Bone marrow (tissue), 2 donors: Measurements from ENCODE around the gene KLF17.
"Not testable (repeated sequence)": the region's sequence is repeated elsewhere in the genome, so short reads cannot be mapped to it uniquely, and the experiment has no call there.

Experiments used
- DNase-seq, 2 donors: peaks; one replicate each; lab custom pipeline; 2025; lab: John Stamatoyannopoulos, UW

KLF17 gene

DNA sequence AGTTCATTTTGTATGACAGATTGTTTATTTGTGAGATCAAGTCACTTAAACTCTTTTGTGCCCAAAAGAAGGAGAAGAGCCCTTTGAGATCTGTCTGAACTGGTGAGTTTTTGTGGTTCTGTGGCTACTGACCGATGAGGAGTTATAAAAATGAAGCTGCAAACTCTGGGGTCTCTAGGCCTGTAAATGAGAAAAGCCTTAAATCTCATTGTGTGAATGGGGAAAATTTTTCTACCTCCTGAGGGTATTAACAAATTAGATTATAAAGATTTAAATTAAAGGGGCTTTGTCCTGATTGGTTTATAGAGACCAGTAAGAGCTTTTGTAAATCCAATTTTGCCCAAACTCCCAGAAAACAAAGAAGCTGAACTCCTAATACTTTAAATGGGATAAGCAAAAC lies 9.7 kb upstream of the KLF17 start:
- no peak for DNase-seq

DNA sequence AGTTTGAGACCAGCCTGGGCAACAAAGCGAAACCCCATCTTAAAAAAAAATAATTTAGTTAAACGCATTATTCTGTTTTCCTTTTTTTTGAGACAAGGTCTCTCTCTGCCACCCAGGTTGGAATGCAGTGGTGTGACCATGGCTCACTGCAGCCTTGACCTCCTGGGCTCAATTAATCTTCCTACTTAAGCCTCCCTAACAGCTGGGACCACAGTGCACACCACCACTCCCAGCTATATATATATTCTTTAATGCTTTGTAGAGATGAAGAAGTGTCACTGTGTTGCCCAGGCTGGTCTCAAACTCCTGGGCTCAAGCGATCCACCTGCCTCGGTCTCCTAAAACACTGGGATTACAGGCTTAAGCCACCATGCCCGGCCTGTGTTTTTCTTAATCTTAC lies 7.7 kb upstream of the KLF17 start:
- no peak for DNase-seq

DNA sequence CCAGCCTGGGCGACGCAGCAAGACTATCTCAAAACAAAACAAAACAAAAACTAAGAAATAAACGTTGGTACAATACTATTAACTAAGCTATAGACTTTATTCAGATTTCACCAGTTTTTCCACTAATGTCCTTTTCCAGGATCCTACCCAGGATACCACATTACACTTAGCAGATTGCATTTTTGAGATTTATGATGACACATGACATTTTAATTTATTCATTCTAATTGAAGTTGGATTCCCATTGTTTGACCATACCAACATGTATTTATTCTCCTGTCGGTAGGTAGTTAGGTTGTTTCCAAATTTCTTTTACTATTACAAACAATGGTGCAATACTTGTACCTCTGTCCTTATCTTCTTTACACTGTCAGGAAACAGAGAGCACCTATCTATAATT lies 6.8 kb upstream of the KLF17 start:
- DNase-seq, result no peak

DNA sequence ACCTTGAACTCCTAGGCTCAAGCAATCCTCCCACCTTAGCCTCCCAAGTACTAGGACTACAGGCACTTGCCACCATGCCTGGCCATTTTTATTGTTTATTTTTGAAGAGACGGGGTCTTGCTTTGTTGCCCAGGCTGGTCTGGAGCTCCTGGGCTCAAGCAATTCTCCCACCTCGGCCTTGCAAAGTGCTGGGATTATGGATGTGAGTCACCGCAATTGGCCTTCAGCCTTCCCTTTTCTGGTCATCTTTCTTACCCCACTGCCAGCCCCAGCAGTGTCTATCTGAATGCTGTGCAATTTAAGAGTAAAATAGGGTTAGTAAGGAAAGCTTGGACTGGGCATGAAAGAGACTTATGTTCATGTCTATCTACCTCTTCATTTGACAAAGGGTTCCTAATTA lies 6.1 kb upstream of the KLF17 start:
- DNase-seq, result no peak

DNA sequence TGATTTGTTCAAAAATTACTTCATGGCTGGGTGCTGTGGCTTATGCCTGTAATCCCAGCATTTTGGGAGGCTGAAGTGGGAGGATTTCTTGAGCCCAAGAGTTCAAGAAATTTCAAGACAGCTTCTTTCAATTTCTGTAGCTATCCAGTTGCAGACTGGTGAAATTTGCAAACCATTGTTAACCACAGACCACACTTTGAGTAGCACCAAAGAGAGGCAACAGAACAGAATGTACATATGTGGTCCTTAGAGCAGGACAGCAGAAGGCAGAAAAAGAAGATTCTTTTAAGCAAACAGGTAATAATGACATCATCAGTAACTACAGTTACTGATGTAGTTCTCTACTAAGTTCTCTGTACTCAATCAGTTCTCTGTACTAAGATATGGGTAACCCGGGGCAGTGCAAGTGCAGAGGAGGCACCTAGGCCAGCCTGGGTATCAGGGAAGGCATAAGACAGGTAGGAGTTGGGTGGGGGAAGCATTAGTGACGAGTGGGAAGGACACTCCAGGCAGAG lies 5.5 kb upstream of the KLF17 start:
- no peak for DNase-seq

DNA sequence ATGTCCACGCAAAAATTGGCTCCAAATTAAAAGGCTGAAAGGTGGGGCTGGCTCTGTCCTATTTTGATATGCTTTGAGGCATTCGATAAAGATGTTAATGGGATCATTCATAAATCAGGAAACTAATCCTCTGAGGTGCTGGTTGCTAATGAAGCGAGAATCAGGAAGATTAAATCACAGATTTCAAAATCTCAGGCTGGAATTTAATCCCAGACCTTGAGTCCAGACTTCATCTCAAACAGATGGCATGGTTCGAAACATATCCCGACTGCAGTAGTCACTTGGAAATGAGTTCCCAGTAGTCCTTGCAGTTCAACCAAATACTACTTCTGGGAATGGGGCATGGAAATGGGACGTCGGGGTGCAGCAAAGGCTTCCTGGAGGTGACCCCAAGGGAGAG lies 4.5 kb upstream of the KLF17 start:
- DNase-seq, result no peak

DNA sequence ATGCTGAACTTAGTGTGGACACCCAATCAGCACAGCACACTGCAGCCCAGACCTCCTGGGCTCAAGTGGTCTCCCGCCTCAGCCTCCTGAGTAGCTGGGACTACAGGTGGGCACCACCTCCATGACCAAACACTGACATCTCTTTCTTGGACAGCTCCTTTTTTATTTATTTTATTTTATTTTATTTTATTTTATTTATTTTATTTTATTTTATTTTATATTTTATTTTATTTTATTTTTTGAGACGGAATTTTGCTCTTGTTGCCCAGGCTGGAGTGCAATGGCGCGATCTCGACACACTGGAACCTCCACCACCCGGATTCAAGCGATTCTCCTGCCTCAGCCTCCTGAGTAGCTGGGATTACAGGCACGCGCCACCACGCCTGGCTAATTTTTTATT lies 1.3 kb upstream of the KLF17 start:
- not testable (repeated sequence) for DNase-seq

DNA sequence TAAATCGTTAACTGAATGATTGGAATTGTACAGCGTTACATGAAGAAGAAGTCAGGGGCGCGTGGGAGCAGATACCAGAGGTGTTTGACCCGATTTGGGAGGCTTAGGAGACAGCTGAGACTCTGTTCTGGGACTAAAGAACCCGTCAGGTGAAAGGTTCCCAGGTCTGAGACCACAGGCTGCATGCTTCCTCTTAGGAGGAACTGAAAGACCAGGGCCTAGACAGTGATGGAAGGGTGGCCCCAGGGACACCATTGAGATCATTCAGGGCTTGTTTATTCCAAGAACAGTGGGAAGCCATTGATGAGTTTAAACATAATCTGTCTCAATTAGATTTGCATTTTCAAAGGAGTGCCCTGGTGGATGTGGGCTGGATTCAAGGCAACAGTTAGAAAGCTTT lies 904 bp downstream of the KLF17 start:
- no peak for DNase-seq

DNA sequence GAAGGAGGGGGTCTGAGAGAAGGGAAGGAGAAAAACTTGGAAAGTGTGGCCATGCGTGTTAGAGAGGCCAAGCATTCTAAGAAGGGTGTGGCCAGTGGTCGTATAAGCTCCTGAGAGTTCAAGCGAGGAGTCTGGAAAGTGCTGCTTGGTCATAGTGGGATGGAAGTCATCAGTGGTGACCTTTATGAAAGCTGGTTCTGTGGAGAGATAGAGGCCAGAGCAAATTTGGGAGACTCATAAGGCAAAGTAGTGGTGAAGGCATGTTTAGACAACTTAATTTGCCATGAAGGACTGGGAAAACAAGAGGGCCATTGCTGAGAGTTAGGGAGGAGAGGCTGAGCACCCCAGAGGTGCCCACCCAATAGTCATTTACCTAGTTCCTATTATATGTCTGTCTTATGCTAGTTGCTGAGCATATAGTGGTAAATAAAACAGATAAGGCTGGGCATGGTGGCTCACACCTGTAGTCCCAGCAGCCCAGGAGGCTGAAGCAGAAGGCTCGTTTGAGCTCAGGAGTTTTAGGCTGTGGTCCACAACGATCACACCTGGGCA lies 1.9 kb downstream of the KLF17 start:
- DNase-seq, result no peak

DNA sequence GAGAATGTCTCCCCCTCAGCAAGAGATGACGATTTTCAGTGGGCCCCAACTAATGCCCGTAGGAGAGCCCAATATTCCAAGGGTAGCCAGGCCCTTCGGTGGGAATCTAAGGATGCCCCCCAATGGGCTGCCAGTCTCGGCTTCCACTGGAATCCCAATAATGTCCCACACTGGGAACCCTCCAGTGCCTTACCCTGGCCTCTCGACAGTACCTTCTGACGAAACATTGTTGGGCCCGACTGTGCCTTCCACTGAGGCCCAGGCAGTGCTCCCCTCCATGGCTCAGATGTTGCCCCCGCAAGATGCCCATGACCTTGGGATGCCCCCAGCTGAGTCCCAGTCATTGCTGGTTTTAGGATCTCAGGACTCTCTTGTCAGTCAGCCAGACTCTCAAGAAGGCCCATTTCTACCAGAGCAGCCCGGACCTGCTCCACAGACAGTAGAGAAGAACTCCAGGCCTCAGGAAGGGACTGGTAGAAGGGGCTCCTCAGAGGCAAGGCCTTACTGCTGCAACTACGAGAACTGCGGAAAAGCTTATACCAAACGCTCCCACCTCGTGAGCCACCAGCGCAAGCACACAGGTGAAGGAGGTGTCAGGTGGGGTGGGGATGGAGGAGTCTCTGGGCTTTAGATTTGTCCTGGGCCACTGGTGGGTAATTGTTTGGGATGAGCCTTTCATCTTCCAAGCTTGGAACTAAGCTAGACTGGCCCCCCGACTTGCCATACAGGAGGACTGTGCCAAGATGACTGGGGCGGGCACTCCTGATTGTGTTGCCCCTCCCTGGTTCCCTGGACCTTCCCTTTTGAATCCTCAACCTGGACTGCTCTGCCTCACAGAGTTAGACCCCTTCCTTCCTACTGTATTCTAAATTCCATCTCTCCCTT lies 11.2 kb downstream of the KLF17 start:
- no peak for DNase-seq

DNA sequence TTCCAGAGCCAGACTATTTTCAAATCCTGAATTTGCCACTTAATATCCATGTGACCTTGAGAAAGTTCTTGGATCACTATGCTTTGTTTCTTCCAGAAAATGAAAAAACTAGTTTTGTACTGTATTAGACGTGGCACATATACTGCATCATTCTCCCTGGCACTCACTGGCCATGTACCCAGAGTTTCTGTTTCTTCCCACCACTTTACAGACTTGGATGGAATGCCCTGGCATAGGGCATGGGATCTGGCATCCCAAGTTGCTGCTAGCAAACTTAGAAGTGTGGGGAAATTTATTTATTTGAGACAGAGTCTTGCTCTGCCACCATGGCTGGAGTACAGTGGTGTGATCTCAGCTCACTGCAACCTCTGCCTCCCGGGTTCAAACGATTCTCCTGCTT lies 12.8 kb downstream of the KLF17 start:
- no peak for DNase-seq

DNA sequence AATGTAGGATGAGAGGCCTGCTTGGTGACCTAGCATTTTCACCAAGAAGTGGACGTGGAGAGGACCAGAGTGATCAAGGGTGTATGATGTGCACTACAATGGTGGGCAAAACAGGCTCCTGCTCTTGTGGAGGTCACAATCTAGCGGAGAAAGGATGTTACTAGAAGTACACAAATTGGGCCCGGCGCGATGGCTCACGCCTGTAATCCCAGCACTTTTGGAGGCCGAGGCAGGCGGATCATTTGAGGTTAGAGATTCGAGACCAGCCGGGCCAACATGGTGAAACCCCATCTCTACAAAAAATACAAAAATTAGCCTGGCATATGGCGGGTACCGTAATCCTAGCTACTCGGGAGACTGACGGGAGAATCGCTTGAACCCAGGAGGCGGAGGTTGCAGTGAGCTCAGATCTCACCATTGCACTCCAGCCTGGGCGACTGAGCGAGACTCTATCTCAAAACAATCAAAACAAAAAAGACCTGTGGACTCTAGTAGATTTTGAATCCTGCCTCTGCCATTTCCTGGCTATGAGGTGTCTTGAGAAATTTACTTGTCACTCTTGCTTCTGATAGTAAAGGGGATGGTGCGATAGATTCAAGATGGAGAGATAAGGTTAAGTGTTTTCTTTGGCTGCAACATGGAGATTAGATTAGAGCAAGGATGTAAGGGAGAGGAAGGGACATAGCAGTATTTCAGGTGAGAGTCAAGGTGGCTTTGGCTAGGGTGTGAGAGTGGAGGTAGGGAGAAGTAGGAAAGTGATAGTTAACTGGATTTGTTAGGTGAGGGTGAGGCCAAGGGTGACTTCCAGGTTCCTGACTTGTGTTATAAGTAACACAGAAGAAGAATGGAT lies 15.7 kb downstream of the KLF17 start:
- DNase-seq, result no peak

DNA sequence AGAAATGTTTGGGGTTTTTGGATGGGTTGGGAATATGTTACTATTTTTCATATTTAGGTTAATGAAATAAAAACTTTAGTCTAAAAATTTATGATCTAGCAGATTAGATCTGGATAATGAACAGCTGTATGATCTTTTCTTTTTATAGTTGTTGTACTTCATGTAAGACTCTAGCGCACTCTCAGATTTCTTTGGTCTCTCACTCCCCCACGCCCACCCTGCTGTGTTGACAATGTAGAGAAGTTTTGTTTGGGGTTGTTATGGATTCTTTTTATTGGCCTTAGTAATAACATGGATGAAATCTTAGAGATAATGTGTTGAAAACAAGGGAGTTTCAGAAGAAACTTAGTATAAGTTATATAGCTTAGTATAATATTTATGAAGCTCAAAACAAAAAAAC lies 17.3 kb downstream of the KLF17 start:
- DNase-seq, result no peak

DNA sequence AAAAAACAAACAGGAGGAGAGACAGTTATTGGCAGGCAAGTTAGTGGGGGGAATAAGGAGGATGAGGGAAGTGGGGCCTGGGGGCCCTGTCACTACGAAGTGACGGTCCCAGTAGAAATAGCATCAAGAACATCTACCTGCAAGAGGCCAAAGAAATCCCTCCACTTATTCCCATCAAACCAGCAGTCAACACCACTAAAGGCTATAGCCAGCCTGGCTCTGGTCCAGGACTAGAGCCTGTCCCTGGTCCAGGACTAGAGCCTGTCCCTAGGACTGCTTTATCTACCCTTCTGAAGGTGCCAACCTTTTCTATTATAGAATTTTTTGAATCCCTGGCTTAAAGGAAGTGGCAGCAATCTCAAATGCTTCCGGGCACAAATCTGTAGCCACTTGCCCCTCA lies 19.6 kb downstream of the KLF17 start:
- no peak for DNase-seq

DNA sequence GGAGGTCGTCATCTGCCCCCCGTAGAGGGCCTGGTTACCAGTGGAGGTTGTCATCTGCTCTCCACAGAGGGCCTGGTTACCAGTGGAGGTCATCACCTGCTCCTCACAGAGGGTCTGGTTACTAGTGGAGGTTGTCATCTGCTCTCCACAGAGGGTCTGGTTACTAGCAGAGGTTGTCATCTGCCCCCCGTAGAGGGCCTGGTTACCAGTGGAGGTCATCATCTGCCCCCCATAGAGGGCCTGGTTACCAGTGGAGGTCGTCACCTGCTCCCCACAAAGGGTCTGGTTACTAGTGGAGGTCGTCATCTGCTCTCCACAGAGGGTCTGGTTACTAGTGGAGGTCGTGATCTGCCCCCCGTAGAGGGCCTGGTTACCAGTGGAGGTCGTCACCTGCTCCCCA lies 20.9 kb downstream of the KLF17 start:
- DNase-seq, result not testable (repeated sequence)

DNA sequence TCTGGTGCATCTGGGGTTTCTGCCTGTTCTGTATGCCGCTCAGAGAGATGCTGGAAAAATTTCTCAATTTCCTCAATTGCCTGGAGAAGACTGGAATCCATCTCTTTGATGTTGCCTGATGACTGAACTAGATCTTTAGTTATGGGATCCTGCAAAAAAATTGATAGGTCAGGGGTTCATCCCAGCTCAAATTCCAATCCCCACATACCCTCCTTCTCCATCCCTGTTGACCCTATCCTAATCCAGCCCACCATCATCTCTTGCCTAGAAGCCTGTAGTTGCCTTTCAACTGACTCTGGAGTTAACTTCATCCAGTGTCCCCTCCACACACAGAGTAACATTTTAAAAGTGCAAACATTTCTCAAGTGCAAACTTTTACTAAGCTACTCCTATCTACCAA lies 22.9 kb downstream of the KLF17 start, which contains the start of gene KLF18:
Gene KLF18 (minus strand): TSS at position 101 of the 400 bp plus-strand sequence. CDS start 0 bp downstream, at position 101.
- DNase-seq, result no peak

DNA sequence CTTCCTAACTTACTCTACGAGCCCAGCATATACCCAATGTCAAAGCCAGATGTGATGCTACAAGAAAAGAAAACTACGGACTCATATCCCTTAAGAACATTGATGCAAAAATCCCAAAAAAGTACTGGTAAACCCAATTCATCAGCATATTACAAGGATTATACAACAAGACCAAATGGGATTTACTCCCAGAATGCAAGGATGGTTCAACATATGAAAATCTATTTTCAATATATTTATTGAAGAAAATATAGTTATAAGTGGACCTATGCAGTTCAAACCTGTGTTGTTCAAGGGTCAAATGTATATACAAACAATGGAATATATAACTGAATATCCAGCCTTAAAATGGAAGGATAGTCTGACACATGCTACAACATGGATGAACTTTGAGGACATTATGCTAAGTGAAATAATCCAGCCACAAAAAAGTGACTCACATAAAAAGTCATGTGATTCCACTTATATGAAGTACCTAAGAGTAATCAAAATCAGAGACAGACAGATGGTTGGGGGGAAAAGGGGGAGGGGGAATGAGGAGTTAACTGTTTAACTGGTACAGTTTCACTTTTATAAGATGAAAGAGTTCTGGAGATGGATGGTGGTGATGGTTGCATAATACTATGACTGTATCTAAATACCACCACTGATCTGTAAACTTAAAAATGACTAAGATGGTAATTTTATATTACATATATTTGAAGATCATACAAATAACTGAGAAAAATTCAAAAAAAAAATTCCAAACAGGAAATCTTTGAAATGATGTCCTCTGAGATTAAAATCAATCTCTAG lies 26.5 kb downstream of the KLF17 start:
- no peak for DNase-seq

DNA sequence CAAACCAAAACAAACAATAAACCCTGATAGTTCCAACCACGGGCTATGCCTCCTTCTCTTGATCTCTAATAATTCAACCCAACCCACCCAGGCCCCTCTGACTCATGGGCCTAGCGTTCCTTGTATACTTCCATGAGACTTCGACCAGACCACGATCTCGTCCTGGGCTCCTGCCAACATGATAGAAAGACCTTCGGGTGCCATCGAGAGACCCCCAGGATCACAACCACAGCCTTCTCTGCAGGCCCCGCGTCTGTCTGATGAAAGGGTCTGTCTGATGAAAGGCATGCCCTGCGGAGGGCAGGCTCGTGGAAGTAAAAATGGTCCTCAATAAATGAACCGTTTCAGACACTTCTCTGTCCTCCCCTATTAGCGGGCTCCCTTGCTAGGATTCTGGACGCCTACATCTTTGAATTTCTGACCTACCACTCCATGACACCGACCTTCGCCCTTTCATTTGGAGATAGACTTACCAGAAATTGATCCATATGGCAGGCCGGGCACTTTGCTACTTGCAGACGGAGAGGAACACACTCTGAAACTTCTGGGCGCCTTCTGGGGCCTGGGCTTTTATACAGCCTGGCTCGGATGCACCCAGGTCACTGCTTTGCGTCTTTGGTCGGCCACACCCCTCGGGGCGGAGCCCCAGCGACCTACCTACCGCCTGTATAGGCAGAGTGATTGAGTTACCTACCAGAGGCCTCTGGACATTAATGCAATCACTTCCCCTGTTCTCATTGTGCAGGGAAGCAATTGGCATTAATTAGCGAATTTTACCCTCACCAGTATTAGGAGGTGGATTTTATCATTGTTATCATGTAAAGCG lies 28.1 kb downstream of the KLF17 start:
- DNase-seq, result no peak

DNA sequence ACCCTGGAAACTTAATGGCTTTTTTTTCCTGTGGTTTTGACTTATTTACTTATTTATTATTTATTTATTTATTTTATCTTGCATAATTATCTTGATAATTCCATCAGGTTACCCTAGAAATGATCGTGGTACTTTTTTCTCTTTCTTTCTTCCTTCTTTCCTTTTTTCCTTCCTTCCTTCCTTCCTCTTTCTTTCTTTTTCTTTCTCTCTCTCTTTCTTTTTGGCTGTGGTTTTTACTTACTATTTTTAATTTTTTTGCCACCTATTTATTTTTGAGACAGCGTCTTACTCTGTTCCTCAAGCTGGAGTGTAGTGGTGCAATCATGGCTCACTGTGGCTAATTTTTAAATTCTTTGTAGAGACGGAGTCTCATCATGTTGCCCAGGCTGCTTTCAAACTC lies 29.0 kb downstream of the KLF17 start:
- no peak for DNase-seq

DNA sequence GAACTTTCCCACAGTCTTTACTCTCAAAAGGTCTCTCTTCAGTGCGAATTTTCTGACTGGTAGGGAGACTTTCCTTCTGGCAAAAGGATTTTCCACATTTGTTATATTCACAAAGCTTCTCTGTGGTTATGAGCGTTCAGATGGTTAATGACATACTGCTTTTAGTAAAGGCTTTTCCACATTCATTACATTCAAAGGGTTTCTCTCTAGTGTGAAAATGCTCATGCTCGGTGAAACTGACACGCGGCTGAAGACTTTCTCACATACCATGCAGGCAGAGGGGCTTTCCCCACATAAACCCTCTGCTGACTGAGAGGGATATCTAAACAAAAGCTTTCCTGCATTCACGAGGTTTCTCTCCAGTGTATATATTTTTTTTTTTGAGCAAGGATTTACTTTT lies 32.7 kb downstream of the KLF17 start:
- DNase-seq, result no peak

DNA sequence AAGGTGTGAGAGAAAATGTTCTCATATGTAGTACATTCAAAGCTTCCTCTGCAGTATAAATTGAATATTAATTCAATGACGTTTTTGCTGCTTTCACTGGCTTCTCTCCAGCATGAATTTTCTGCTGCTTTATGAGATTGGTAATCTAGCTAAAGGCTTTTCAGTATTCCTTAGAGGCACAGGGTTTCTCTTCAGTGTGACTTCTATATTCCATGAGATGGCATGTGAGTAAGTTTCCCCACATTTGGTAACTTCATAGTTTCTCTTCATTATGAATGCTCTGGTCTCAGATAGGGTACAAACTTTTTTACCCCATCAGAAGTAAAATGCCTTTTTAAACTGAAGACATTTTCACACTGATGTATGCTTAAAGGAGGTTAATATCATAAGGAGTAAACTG lies 33.2 kb downstream of the KLF17 start:
- DNase-seq, result no peak
